Central memory CD4-positive, alpha-beta T cell (primary cell): ENCODE data around the gene CAPRIN1.

ENCODE experiments used
- DNase-seq: peaks from one replicate; pipeline ENCODE4 v3.0.0; 2022

The CAPRIN1 gene

GRCh38 chr11:34146866-34147265, 95.3 kb downstream of the CAPRIN1 start:
- no peak for DNase-seq

GRCh38 chr11:34147581-34147980, 96.0 kb downstream of the CAPRIN1 start:
- DNase-seq = no peak

- DNase-seq = no peak
Measured at GRCh38 chr11:34148504-34149165, 97.1 kb downstream of the CAPRIN1 start.

- no peak for DNase-seq
Measured at GRCh38 chr11:34149274-34149673, 97.7 kb downstream of the CAPRIN1 start.

GRCh38 chr11:34149786-34150185, 98.3 kb downstream of the CAPRIN1 start:
- no peak for DNase-seq

GRCh38 chr11:34150494-34151151, 99.1 kb downstream of the CAPRIN1 start:
- no peak for DNase-seq
